Left lung (tissue), 10 donors: Measurements from ENCODE around the gene DLX5. TPM values are rescaled to one million over a fixed set of nuclear protein-coding genes. Genes with fewer than 3 reads are reported as not detected.

Source experiments
- ATAC-seq: fragments of 200-7000 bp; cut with Tn5 transposase; one replicate; pipeline ENCODE4 v1.9.1; 2020; ENCODE audit warnings: moderate library complexity
- DNase-seq, 4 donors: peaks; one replicate each; pipeline ENCODE4 v3.0.0-alpha.2; 2013 to 2020
- H3K27ac ChIP-seq, 2 donors: fragments of 200-600 bp; sonication (generic) in 1 of 2; one replicate each; pipeline versions ENCODE4 v1.5.0 to v1.8.0; 2020 to 2021
- H3K27me3 ChIP-seq, 2 donors: fragments of 200-600 bp; sonication (generic) in 1 of 2; one replicate each; pipeline versions ENCODE4 v1.5.0 to v1.8.0; 2020 to 2021
- H3K36me3 ChIP-seq, 2 donors: fragments of 200-600 bp; sonication (generic) in 1 of 2; one replicate each; pipeline versions ENCODE4 v1.5.0 to v1.8.0; 2020 to 2021
- H3K4me1 ChIP-seq, 2 donors: fragments of 200-600 bp; one replicate each; pipeline ENCODE4 v1.8.0; 2021
- H3K4me3 ChIP-seq, 2 donors: fragments of 200-600 bp; sonication (generic) in 1 of 2; one replicate each; pipeline versions ENCODE4 v1.5.0 to v1.8.0; 2020 to 2021; ENCODE audit warnings: mild to moderate bottlenecking in 1 of 2
- H3K9me3 ChIP-seq, 2 donors: fragments of 200-600 bp; sonication (generic) in 1 of 2; one replicate each; pipeline versions ENCODE4 v1.5.0 to v1.8.0; 2020 to 2021
- CTCF ChIP-seq, 2 donors: fragments of 200-600 bp; sonication (generic) in 1 of 2; IDR thresholded peaks; one replicate each; pipeline versions ENCODE4 v1.5.0 to v1.8.0; 2021; ENCODE audit warnings: antibody characterized with exemption in 2 of 2
- intact Hi-C, 2 donors: fragments of 100-400 bp; cut with DNase I; formaldehyde crosslinking; loops; one replicate each; pipeline versions ENCODE4 v1.11.2 to v1.14.2; 2022
- polyA plus RNA-seq, 6 donors: library from polyadenylated mRNA; unstranded; fragments of 120-200 nt; gene quantifications; one replicate each; pipeline ENCODE4 v1.2.1, GENCODE V29; 2013; ENCODE audit not compliant: insufficient read length in 6 of 6
- total RNA-seq, 2 donors: library from RNA; stranded (reverse); fragmentation: NEBNext Ultra II Directional; extraction: Animal tissue kit (Norgen Biotek cat#: 25700); gene quantifications; one replicate each; pipeline ENCODE4 v1.2.1, GENCODE V29; 2021
- donor health status: DM: no; HTN: yes; CAD: no.
- donor health status: DM: no; HTN: no; CAD: no.

Gene DLX5
- total and polyA plus RNA-seq, 8 donors = 1.8 to 25.3 (median 15.6) TPM; not detected in 1

- Histone ChIP-seq H3K36me3 (no peaks in the 10 kb centered on the region), H3K9me3 (no peaks in the 10 kb centered on the region), H3K4me3 (no peak overlapping the region), H3K27me3 (peaks cover 93 to 100% of the 10 kb centered on the region in 2 donors), H3K27ac (no peak overlapping the region), H3K4me1 (no peaks in the 10 kb centered on the region)
- ATAC-seq (no peak), DNase-seq (no peak)
- no peak for TF ChIP-seq CTCF (IDR thresholded peaks at IDR 0.05)
- intact Hi-C loops = no loop called here
These were observed 31.4 kb downstream of the DLX5 start for GRCh38 chr7:96993094-96993865.

GRCh38 chr7:96992192-96993005 is 32.2 kb downstream of the DLX5 start:
- Histone ChIP-seq H3K9me3 (no peaks in the 10 kb centered on the region), H3K36me3 (no peaks in the 10 kb centered on the region), H3K27me3 (peaks cover 88 to 100% of the 10 kb centered on the region in 2 donors), H3K4me1 (no peaks in the 10 kb centered on the region), H3K4me3 (no peak overlapping the region), H3K27ac (no peak overlapping the region)
- intact Hi-C loops = no loop called here
- ATAC-seq (no peak), DNase-seq (no peak)
- no peak for TF ChIP-seq CTCF (IDR thresholded peaks at IDR 0.05)

- DNase-seq (no peak), ATAC-seq (no peak)
- Histone ChIP-seq H3K27ac (no peak overlapping the region), H3K4me1 (no peaks in the 10 kb centered on the region), H3K9me3 (no peaks in the 10 kb centered on the region), H3K36me3 (no peaks in the 10 kb centered on the region), H3K27me3 (peaks cover 86 to 100% of the 10 kb centered on the region in 2 donors), H3K4me3 (no peak overlapping the region)
- TF ChIP-seq CTCF (IDR thresholded peaks at IDR 0.05) = no peak
- intact Hi-C loops = no loop called here
These were observed 33.0 kb downstream of the DLX5 start for GRCh38 chr7:96991546-96992191.

- no peaks in the 10 kb centered on the region for H3K4me1 ChIP-seq
- no peaks in the 10 kb centered on the region for H3K36me3 ChIP-seq
- no peak for TF ChIP-seq CTCF (IDR thresholded peaks at IDR 0.05)
- no peak for ATAC-seq
- no peaks in the 10 kb centered on the region for H3K9me3 ChIP-seq
- DNase-seq = no peak
- H3K4me3 ChIP-seq = no peak overlapping the region
- intact Hi-C loops = no loop called here
- H3K27ac ChIP-seq = no peak overlapping the region
- peaks cover 86 to 100% of the 10 kb centered on the region in 2 donors for H3K27me3 ChIP-seq
These were observed 34.7 kb downstream of the DLX5 start for GRCh38 chr7:96989859-96990317.
